HL-60/S4 treated with retinoic acid at 250 ng/mL for 4 days and 3 days (cell line): ENCODE measurements around the gene C12orf76.
"Not testable (repeated sequence)": the region's sequence is repeated elsewhere in the genome, so short reads cannot be mapped to it uniquely, and the experiment has no call there.

Source experiments
- in situ Hi-C: fragments of 300-500 bp; cut with MboI; formaldehyde crosslinking; loops from 2 replicates; pipeline ENCODE4 v1.7.0; 2022; ENCODE audit warnings: low sequenced_read_pairs

C12orf76 gene

GRCh38 chr12:110065540-110065939, 17.2 kb upstream of the C12orf76 start:
- in situ Hi-C loops: no loop called here

- in situ Hi-C loops: no loop called here
These were observed 13.9 kb upstream of the C12orf76 start for GRCh38 chr12:110062241-110062640.

GRCh38 chr12:110059651-110060000, 11.3 kb upstream of the C12orf76 start:
- in situ Hi-C loops: no loop called here

- in situ Hi-C loops: no loop called here
These were observed 10.7 kb upstream of the C12orf76 start for GRCh38 chr12:110058875-110059615.

GRCh38 chr12:110056643-110057042, 8.3 kb upstream of the C12orf76 start:
- in situ Hi-C loops: not testable (repeated sequence)

GRCh38 chr12:110055375-110056352, 7.3 kb upstream of the C12orf76 start:
- in situ Hi-C loops: not testable (repeated sequence)

DNA sequence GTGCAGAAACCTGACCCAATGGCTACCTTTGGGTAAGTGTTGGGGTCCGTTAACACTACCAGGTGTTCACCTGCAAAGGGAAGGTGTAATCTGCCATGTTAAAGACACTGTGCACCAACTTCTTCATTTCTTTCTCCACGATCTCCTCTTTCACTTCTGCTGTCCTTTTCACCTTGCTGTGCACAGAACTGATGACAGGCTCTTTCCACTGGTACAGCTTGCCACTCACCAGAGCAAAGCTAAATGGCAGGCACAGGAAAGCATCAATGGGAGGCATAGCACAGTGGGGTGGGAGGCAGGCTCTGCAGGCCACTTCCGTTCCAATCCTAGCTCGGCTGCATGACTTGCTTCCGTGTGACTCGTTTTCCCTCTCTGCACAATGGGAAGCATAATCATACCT, 2.6 kb upstream of the C12orf76 start:
- in situ Hi-C loops: no loop called here

GRCh38 chr12:110049666-110050065, 1.3 kb upstream of the C12orf76 start:
- in situ Hi-C loops: not testable (repeated sequence)

GRCh38 chr12:110049034-110049433, 712 bp upstream of the C12orf76 start:
- in situ Hi-C loops: not testable (repeated sequence)

DNA sequence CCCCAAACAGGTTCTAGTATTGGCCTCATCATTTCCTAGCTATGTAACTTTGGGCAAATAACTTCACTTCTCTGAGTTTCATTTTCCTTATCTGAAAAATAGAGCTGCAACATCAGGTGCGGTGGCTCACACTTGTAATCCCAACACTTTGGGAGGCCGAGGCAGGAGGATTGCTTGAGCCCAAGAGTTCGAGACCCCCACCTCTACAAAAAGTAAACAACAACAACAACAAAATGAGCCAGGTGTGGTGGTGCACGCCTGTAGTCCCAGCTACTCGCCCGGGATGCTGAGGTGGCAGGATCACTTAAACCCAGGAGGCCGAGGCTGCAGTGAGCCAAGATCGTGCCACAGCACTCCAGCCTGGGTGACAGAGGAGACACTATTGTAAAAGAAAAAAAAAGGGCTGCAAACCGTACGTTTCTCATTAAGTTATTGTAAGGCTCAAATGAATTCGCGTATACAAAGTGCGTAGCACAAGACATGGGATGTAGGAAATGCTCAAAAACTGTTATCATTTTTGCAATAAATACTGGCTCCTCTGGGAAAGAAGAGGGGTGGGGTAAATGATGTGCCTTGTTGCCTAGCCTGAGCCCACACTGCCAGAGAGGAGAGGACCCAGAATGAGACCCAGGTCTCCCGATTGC, 903 bp downstream of the C12orf76 start:
- in situ Hi-C loops: no loop called here

DNA sequence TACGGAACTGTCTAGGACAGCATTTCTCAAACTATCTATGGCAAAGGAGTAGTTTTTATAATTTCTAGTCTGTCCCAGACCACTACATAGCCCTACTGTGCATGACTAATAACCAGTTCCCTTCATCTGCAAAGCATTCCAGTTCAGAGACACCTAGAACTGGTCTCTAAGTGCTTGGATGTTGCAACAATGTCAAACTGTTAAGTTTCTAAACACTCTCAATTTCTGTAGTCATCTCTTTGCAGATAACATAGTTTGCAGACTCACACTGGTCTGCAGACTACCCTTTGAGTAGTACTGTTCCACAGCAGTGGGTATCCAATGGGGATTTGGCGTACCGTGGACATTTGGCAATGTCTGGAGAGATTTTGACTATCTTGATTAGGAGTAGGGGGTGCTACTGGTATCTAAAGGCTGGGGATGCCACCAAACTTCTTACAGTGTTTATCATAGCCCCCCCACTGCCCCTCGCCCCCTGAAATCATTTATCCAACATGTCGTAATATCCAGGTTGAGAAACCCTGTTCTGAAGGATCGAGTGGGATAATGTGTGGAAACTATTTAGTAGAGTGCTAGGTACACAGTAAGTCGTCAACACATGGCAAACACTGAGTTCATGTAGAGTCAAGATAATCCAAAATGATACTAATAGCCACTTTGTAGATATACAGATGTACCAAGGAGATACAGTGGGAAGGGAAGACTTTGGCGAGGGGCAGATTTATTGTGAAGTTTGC, 1.7 kb downstream of the C12orf76 start:
- in situ Hi-C loops: no loop called here

- in situ Hi-C loops: no loop called here
These were observed 6.1 kb downstream of the C12orf76 start for GRCh38 chr12:110042264-110042663.

DNA sequence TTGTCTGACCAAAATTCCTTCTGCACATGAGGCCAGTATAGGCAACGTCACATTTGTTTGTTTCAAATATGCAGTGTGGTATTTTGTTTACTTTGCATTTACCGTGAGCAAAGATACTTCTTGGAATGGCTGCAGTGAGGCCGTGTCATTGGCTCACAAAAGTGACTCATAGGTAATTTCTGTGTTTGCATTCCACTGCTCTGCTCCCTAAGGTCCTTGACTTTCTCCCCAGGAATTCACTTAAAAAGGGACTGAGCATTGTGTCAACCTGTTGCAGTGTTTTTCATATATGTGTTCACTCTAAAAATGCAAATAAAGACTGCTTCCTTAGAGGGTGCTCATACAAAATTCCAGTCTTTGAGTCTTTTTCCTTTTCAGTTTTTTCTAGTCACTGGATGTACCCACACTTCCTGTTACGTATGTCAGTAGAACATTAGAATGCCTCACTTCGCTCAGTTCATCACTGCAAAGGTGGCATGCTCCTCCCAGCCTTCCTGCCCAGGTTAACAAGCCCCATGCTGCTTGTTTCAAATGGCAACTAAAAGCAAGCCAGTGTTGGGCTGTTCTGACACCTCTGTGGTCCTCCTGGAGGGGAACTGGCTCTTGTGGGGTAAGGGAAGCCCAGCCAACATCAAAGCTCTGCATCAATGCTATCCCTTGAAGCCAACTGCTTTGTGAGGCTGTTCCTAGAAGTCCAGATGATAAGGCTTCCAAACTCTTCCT, 9.1 kb downstream of the C12orf76 start:
- in situ Hi-C loops: no loop called here

GRCh38 chr12:110038741-110039084, 9.6 kb downstream of the C12orf76 start:
- in situ Hi-C loops: no loop called here

DNA sequence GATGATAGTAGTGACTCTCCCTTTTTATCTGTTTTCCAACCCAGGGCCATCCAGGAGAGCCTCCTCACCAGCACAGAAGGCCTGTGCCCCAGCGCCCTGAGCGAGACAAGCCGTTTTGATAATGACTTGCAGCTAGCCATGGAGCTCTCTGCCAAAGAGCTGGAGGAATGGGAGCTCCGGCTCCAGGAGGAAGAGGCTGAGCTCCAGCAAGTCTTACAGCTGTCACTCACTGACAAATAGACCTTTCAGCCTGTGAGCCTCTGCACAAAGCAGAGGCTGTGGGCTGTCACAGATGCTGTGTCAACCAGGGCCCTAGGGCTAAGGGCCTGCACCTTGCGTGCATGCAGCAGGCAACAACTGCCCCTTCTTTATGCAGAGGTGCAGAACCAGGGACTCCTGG, 11.0 kb downstream of the C12orf76 start:
- in situ Hi-C loops: no loop called here

DNA sequence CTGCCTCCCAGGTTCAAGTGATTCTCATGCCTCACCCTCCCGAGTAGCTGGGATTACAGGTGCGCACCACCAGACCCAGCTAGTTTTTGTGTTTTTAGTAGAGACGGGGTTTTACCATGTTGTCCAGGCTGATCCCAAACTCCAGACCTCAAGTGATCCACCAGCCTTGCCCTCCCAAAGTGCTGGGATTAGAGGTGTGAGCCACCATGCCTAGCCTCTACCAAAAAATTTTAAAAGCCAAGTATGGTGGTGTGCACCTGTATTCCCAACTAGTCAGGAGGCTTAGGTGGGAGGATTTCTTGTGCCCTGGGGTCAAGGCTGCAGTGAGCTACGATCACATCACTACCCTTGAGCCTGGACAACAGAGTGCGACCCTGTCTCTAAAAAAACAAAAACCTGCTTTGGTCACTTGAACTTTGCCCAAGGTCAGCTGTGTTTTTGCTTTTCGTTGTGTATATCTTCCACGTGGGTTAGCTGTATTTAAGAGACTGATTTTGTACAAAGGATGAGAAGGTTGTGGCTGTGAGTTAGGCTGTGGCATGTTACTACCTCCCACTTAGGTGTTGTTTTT, 12.7 kb downstream of the C12orf76 start:
- in situ Hi-C loops: no loop called here

DNA sequence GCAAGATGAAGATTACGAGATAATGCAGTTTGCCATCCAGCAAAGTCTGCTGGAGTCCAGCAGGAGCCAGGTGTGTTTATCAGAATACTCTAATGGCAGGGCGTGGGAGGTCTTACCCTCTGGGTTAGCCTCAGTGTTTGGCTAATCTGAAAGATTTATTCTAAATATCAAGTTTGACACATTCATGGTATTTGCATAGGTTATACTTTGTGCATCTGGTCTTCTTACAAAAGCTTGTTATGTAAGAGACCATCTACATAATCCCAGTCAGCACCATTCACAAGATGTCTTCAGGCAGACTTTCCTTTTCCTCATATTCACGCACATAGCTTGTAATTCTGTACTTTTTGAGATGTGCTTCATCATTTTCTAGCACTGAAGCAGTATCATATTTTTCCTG, 14.4 kb downstream of the C12orf76 start:
- in situ Hi-C loops: no loop called here

- in situ Hi-C loops: no loop called here
These were observed 19.0 kb downstream of the C12orf76 start for GRCh38 chr12:110029290-110029815.

GRCh38 chr12:110028323-110028722, 20.0 kb downstream of the C12orf76 start:
- in situ Hi-C loops: no loop called here

GRCh38 chr12:110024051-110024450, 24.3 kb downstream of the C12orf76 start:
- in situ Hi-C loops: no loop called here
